HG03066 (cell line): ENCODE results near the gene SERPINA12.

Source experiments
- ATAC-seq: cut with Tn5 transposase; IDR thresholded peaks from one replicate; pipeline ENCODE4 v1.9.1; 2021; ENCODE audit warnings: low read depth; ENCODE audit not compliant: unreplicated experiment

Gene SERPINA12

DNA sequence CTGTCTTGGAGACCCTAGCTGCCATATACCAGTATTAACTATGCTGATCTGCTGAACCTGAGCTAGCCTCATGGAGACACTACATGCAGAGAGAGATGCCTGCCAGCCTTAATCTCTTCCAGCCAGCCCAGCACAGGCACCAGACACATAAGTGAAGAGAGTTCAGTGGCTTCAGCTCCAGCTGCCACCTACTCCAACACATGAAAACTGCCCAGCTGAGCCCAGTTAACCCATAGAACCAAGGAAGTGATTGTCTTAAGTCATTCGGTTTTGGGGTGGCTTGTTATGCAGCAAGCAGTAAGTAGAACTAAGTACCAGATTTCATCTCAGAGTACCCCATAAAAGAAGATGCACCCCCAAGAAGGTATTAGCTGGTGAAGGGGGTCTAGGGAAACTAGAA is 64.3 kb downstream of the SERPINA12 start:
- ATAC-seq, result no peak

DNA sequence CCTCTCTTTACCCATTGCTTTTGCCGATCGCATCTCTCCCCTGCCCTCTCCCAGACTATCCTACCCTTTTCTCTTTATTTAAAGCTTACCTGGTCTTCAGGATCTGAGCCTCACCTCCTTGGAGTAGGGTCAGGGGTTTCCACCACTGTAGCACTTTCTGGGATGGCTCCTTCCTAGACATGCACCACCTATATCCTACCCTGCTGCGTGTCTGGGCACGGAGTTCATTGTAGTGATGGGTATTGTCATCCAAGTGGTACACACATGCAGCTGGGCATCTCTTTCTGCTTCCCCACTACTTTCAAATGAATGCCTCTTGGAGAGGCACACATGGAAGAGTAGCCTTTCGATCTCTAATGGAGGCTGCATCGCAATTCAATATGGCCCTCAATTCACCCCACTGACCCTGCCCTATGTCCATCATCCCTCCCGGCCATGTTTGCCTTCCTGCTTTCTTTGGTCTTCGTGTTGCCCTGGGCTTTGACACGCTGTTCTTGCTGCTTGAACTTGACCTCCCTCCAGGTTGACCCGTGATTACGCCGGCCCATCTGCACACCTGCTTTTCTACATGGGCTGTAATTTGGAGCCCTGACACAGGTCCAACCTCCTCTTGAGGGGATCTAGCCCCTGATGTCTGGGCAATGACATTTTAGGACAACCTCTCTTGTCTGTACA is 67.6 kb downstream of the SERPINA12 start:
- ATAC-seq, result no peak

DNA sequence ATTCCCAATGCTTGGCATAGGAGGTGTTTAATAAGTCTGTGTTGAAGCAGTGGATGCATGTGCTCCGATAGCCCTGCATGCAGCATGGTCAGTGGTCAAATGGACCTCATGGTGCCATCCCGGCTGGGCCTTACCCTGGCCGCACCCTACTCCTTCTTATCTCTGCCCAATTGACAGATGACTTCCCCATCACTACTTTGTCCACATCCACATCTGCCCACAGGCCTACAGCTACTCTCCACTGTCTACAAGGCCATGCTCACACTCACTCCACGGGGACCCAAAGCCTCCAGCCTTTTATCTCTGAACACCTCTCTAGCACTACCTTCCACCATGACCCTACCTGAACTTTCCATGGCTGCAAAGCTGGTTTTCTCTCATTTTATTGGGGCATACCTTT is 68.1 kb downstream of the SERPINA12 start:
- ATAC-seq, result no peak

DNA sequence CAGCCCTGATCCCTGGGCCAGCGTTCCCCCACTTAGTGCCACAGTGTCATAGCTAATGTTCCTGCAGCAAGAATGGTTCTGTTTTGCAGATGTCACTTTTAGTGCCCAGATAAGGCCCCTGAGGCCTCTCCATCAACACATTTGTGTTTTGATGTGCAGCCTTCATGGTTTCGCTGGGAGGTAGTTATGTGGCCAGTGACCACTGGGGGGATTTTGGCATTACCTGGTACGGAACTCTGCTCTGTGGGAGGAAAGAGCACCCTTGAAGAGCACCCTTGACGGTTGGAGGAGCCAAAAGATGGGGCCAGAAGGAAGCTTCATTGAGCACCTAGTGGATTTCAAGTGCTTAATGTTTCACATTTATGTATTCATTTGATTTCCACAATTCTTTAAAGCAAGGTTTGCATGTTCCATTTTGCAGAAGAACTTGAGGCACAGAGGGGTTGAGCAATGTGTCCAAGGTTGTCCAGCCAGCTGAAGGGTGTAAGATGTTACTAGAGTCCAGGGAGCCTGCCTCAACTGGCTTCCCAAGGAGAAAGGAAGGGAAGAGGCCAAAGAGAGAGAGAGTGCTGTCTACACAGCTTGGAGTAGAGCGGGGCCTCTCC is 69.7 kb downstream of the SERPINA12 start:
- ATAC-seq, result no peak
